AG10803 (cell line): ENCODE results near the gene PNCK.

Experiments used
- DNase-seq: peaks from one replicate; pipeline ENCODE4 v3.0.0; 2010; ENCODE audit warnings: low read depth
- H3K4me3 ChIP-seq: 2 replicates; pipeline ENCODE4 v1.5.1; 2011; ENCODE audit warnings: mild to moderate bottlenecking, low read length, control low read depth
- TF ChIP-seq, protein P1 (sequence below): conservative IDR thresholded peaks from 2 replicates; pipeline ENCODE4 v1.5.1; 2011; ENCODE audit warnings: mild to moderate bottlenecking, low read length, control low read depth, inconsistent platforms

PNCK gene

DNA sequence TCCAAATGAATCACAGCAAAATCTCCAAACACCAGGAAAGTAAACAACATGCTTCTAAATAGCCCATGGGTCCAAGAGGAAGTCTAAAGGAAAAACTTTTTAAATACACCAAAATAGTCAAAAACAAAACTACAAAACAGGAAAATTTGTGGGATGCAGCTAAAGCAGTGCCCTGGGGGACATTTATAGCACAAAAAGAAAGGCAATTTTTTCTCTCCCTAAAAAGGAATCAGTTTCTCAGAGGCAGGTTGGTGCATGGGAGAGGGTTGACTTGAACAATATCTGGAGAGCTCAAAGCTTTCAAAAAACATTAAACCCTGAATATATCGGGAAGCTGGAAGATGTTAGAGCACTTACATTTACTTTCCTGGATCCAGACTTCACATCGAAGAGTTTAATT lies 42.3 kb downstream of the PNCK start:
- TF ChIP-seq, protein P1, sequence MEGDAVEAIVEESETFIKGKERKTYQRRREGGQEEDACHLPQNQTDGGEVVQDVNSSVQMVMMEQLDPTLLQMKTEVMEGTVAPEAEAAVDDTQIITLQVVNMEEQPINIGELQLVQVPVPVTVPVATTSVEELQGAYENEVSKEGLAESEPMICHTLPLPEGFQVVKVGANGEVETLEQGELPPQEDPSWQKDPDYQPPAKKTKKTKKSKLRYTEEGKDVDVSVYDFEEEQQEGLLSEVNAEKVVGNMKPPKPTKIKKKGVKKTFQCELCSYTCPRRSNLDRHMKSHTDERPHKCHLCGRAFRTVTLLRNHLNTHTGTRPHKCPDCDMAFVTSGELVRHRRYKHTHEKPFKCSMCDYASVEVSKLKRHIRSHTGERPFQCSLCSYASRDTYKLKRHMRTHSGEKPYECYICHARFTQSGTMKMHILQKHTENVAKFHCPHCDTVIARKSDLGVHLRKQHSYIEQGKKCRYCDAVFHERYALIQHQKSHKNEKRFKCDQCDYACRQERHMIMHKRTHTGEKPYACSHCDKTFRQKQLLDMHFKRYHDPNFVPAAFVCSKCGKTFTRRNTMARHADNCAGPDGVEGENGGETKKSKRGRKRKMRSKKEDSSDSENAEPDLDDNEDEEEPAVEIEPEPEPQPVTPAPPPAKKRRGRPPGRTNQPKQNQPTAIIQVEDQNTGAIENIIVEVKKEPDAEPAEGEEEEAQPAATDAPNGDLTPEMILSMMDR, result no peak
- no peak overlapping the region for H3K4me3 ChIP-seq
- no peak for DNase-seq

DNA sequence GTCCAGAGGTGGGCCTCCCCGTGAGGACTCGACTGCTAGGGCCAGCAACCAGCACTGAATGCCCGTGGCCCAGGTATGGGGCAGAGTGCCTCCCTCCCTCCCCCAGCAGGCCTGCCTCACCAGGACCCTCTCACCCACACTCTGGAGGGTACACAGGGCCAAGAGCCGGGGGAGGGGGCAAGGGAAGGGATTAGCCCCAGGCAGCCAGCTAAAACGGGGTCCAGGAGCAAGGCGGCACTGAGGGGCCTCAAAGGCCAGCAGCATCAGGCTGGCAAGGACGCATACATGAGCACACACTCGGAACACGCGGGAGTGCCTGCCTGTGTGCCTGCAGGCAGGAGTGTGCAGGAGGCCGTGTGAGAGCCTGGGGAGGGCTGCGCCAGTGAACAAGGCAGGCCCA lies 44.9 kb downstream of the PNCK start:
- TF ChIP-seq, protein P1, result no peak

DNA sequence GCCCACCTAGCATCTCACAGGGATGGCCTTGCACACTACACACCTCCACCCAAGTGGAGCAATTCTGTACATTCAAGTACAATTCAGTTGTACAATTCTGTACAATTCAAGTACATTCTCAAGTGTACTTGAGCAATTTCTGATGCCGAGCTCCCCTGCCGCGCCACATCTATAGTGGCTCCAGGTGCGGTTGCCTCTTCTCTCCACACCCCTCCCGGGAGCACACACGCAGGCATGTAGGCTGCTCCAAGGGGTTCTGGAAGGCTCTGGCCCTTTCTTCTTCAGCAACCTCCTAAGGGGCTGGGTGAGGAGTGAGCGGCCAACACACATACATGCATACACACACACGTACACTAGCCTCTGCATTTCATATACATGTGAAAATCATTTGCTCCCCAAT lies 45.5 kb downstream of the PNCK start:
- no peak for DNase-seq
- TF ChIP-seq, protein P1, result no peak

More for the DNA sequence above, 44.9 kb downstream of the PNCK start:
- no peak for DNase-seq
- no peak overlapping the region for H3K4me3 ChIP-seq

DNA sequence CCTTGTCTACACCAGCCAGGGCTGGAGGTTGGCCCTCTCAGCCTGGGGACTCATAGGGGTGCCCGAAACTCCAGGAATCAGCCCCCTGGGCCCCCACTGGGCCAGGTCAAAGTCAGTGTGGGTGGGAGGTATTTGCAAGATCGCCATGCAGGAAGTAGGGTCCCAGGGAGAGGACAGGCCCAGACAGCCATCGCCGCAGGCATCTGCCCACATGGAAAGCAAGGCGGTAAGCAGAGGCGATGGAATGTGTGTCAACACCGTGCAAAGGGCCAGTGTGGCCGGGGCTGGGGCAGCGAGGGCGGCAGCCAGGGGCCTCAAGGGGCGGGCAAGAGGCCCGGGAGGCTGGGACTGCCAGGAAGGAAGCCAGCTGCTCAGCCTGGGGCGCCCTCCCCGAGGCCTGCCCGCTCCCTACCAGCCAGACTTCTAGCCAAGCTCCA lies 45.9 kb downstream of the PNCK start:
- DNase-seq, result no peak
- TF ChIP-seq, protein P1, result no peak
- no peak overlapping the region for H3K4me3 ChIP-seq

More for the DNA sequence above, 45.5 kb downstream of the PNCK start:
- no peak overlapping the region for H3K4me3 ChIP-seq

DNA sequence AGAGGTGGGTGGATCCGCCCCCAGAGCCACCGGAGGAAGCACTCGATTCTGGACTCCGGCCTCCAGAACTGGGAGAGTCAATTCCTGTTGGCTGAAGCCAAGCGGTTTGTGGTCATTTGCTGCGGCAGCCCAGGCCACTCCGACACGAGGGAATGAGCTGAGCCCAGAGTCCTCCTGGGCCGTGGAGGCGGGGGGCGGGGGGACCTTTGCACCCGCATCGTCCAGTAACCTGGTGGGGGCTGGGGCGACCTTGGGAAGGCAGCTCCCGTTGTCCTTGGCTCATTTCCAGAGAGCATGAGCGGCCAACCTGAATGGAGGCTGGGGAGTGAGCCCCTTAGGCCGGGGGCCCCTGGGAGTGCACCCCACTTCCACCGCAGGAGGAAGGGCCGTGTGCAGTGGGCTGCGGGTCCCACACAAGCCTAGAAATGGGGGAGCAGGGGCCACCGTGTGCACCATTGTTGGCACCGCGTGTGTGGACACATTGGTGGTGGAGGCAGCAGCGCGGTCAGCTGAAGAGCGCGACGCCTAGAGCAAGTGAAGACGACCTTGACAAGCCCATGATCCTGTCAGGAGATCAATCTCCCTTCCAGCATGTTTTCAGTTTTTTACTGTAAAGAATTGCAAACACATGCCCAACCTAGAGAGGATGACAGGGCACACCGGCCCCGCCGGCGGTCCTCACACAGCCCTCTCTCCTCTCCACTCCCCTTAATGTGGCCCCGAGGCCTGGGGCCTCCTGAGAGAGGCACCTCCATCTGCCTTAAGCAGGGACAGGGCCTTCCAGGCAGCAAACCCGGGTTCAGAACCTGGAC lies 46.5 kb downstream of the PNCK start:
- DNase-seq, result no peak
- no peak overlapping the region for H3K4me3 ChIP-seq
- TF ChIP-seq, protein P1, result no peak

DNA sequence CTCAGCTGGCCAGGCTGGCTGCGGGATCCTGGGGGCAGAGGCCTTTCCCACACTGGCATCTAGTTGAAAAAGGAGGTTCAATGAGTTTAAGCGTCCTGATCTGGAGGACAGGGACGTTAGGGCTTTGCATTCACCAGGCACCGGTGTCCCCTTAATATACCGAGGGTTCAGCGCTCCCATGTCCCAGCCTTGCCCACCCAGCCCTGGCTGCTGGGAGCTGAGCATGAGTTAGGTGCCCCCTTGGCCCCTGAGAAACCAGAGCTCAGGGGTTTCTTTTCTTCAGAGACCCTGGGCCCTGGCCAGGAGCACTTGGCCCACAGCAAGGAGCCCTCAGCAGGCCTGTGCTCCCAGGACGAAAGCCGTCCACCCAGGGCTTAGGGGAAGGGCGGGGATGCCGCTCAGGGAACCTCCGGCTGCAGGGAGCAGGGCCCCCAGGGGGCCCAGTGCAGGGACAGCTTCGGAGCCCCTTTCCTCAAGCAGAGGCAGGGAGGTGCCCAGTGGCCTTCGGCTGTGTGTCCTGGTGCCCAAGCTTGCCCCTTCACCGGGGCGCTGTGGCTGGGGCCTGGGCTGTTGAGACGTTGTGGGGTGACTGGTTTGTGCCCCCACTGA lies 47.5 kb downstream of the PNCK start:
- TF ChIP-seq, protein P1, result no peak
- DNase-seq, result no peak
- no peak overlapping the region for H3K4me3 ChIP-seq
